SK-N-SH (cell line): Measurements from ENCODE around the gene ALX3. TPM values are rescaled to one million over a fixed set of nuclear protein-coding genes. Genes with fewer than 3 reads are reported as not detected.

Experiments
- CTCF ChIA-PET: fragments of 300-600, 350-600 bp; formaldehyde crosslinking; extraction: SDS; loops from one replicate; lab custom pipeline; 2021; lab: Yijun Ruan, JAX
- POLR2A ChIA-PET: fragments of 350-600 bp; sonication (Branson Sonifier 250); formaldehyde crosslinking; extraction: SDS; loops from one replicate; lab custom pipeline; 2020; ENCODE audit warnings: antibody characterized with exemption, inconsistent platforms; lab: Yijun Ruan, JAX
- DNase-seq: peaks from one replicate; pipeline ENCODE4 v3.0.0; 2012
- H2AFZ ChIP-seq: fragments of 200-600 bp; sonication (generic); 2 replicates; pipeline ENCODE4 v1.8.1; 2016; ENCODE audit warnings: antibody characterized with exemption, mild to moderate bottlenecking, low read depth
- H3F3A ChIP-seq: fragments of 200-600 bp; sonication (generic); replicated peaks from 2 replicates; pipeline ENCODE3; 2016; ENCODE audit warnings: antibody characterized with exemption, mild to moderate bottlenecking; ENCODE audit not compliant: insufficient read depth
- H3K27ac ChIP-seq, 2 experiments: fragments of 200-500 bp in 1 of 2; fragments of 200-600 bp in 1 of 2; sonication (Bioruptor generic) in 1 of 2; sonication (generic), shearing (Covaris generic) in 1 of 2; 2 replicates each; pipeline versions ENCODE4 v1.5.1 to v1.6.1; 2014 to 2016; ENCODE audit warnings: low read depth in 2 of 2, inconsistent platforms in 1 of 2, low read length in 1 of 2, mild to moderate bottlenecking in 1 of 2, mixed read lengths in 1 of 2
- H3K27me3 ChIP-seq: fragments of 200-600 bp; sonication (generic), shearing (Covaris generic); 2 replicates; pipeline ENCODE4 v1.6.1; 2016; ENCODE audit warnings: mixed run types; ENCODE audit not compliant: insufficient read depth
- H3K36me3 ChIP-seq, 2 experiments: fragments of 200-500 bp in 1 of 2; fragments of 200-600 bp in 1 of 2; sonication (Bioruptor generic) in 1 of 2; sonication (generic) in 1 of 2; replicated peaks in 1 of 2; 2 replicates each; pipeline versions ENCODE3 to v1.5.1; 2014 to 2016; ENCODE audit warnings: low read length in 1 of 2, mild to moderate bottlenecking in 1 of 2; ENCODE audit not compliant: insufficient read depth in 2 of 2, control insufficient read depth in 1 of 2
- H3K4me1 ChIP-seq, 2 experiments: fragments of 200-500 bp in 1 of 2; fragments of 200-600 bp in 1 of 2; sonication (Bioruptor generic) in 1 of 2; sonication (generic), shearing (Covaris generic) in 1 of 2; 2 replicates each; pipeline versions ENCODE4 v1.5.1 to v1.6.1; 2014 to 2016; ENCODE audit warnings: low read depth in 1 of 2, low read length in 1 of 2, mixed run types in 1 of 2; ENCODE audit not compliant: insufficient read depth in 2 of 2, control insufficient read depth in 1 of 2
- H3K4me2 ChIP-seq: fragments of 200-600 bp; sonication (generic), shearing (Covaris generic); 2 replicates; pipeline ENCODE4 v1.6.1; 2017; ENCODE audit warnings: mixed run types
- H3K4me3 ChIP-seq, 2 experiments: fragments of 200-500 bp in 1 of 2; fragments of 200-600 bp in 1 of 2; sonication (Bioruptor generic) in 1 of 2; sonication (generic), shearing (Covaris generic) in 1 of 2; 2 replicates each; pipeline versions ENCODE4 v1.5.1 to v1.8.1; 2014 to 2016; ENCODE audit warnings: low read depth in 2 of 2, inconsistent platforms in 1 of 2, low read length in 1 of 2, mild to moderate bottlenecking in 1 of 2, mixed read lengths in 1 of 2, moderate library complexity in 1 of 2
- H3K79me2 ChIP-seq: fragments of 200-600 bp; sonication (generic); 2 replicates; pipeline ENCODE4 v1.8.1; 2017; ENCODE audit warnings: mild to moderate bottlenecking; ENCODE audit not compliant: insufficient read depth
- H3K9ac ChIP-seq: fragments of 200-600 bp; sonication (generic); 2 replicates; pipeline ENCODE4 v1.6.1; 2017; ENCODE audit warnings: mixed run types
- H3K9me2 ChIP-seq: fragments of 200-600 bp; sonication (generic); 2 replicates; pipeline ENCODE4 v1.6.1; 2017; ENCODE audit warnings: mixed run types
- H3K9me3 ChIP-seq: fragments of 200-600 bp; sonication (generic); 2 replicates; pipeline ENCODE4 v1.6.1; 2017; ENCODE audit warnings: mixed run types, mild to moderate bottlenecking, moderate library complexity
- H4K20me1 ChIP-seq: fragments of 200-600 bp; sonication (generic); 2 replicates; pipeline ENCODE4 v1.6.1; 2017; ENCODE audit warnings: mild to moderate bottlenecking, mixed run types; ENCODE audit not compliant: insufficient read depth
- CHD2 ChIP-seq: fragments of 150-350 bp; IDR thresholded peaks from 2 replicates; pipeline ENCODE4 v1.6.1; 2018; ENCODE audit warnings: low read length; ENCODE audit not compliant: partially characterized antibody
- CTCF ChIP-seq: fragments of 200-600 bp; sonication (generic); IDR thresholded peaks from 2 replicates; pipeline ENCODE4 v1.6.1; 2017; ENCODE audit warnings: antibody characterized with exemption, mild to moderate bottlenecking, moderate library complexity
- ELF1 ChIP-seq: IDR thresholded peaks from 2 replicates; pipeline ENCODE4 v1.4.0; 2012
- EZH2phosphoT487 ChIP-seq: fragments of 200-600 bp; sonication (generic); IDR thresholded peaks from 2 replicates; pipeline ENCODE4 v1.6.1; 2017; ENCODE audit warnings: low read depth, mixed run types, mild to moderate bottlenecking, antibody characterized with exemption, moderate library complexity, borderline replicate concordance
- GABPA ChIP-seq: IDR thresholded peaks from 2 replicates; pipeline ENCODE4 v1.4.0; 2012; ENCODE audit warnings: low read depth, mild to moderate bottlenecking
- GATA2 ChIP-seq: sonication (generic); formaldehyde crosslinking; IDR thresholded peaks from 2 replicates; pipeline ENCODE4 v1.5.0; 2020; ENCODE audit warnings: mild to moderate bottlenecking, missing genetic modification reagents
- IRF3 ChIP-seq: fragments of 150-350 bp; IDR thresholded peaks from 2 replicates; pipeline ENCODE4 v1.6.1; 2016; ENCODE audit warnings: mild to moderate bottlenecking, low read depth, low read length
- MXI1 ChIP-seq: IDR thresholded peaks from 2 replicates; pipeline ENCODE4 v1.6.1; 2012; ENCODE audit warnings: mild to moderate bottlenecking, low read depth, low read length, improper control_type of control experiment
- NFIC ChIP-seq: IDR thresholded peaks from 2 replicates; pipeline ENCODE4 v1.4.0; 2012; ENCODE audit warnings: borderline replicate concordance
- NRF1 ChIP-seq: IDR thresholded peaks from 2 replicates; pipeline ENCODE4 v1.6.1; 2012; ENCODE audit warnings: low read depth, mild to moderate bottlenecking, low read length
- PBX3 ChIP-seq: IDR thresholded peaks from 2 replicates; pipeline ENCODE4; 2012
- POLR2AphosphoS5 ChIP-seq: IDR thresholded peaks from 2 replicates; pipeline ENCODE4 v1.6.1; 2012; ENCODE audit warnings: low read depth, low read length
- RAD21 ChIP-seq: IDR thresholded peaks from 2 replicates; pipeline ENCODE4 v1.6.1; 2012; ENCODE audit warnings: mild to moderate bottlenecking, low read length
- RCOR1 ChIP-seq: fragments of 150-350 bp; IDR thresholded peaks from 2 replicates; pipeline ENCODE4 v1.6.1; 2017; ENCODE audit warnings: antibody characterized with exemption, low read length
- SIN3A ChIP-seq: IDR thresholded peaks from 2 replicates; pipeline ENCODE4 v1.6.1; 2012; ENCODE audit warnings: low read depth, mild to moderate bottlenecking, low read length, moderate library complexity, borderline replicate concordance
- SMC3 ChIP-seq: IDR thresholded peaks from 2 replicates; pipeline ENCODE4 v1.6.1; 2012; ENCODE audit warnings: low read depth, low read length, improper control_type of control experiment
- USF1 ChIP-seq: IDR thresholded peaks from 2 replicates; pipeline ENCODE4 v1.4.0; 2012; ENCODE audit warnings: low read depth, borderline replicate concordance
- USF2 ChIP-seq: fragments of 150-350 bp; IDR thresholded peaks from 2 replicates; pipeline ENCODE4 v1.6.1; 2017; ENCODE audit warnings: antibody characterized with exemption, low read length, low read depth, borderline replicate concordance
- ZBTB33 ChIP-seq: IDR thresholded peaks from 2 replicates; pipeline ENCODE4 v1.4.0; 2012; ENCODE audit warnings: low read depth, borderline replicate concordance
- WGBS: methylation state at CpG from one replicate; pipeline ENCODE4 v1.1.6; 2017; ENCODE audit warnings: low lambda C conversion rate; 5-methylcytosine and 5-hydroxymethylcytosine counted together
- polyA plus RNA-seq, 3 experiments: library from polyadenylated mRNA; depleted of rRNA; stranded (reverse); fragments of >200 nt; gene quantifications; 2 replicates each; pipeline ENCODE4 v1.2.3, GENCODE V29; 2012

The ALX3 gene
- polyA plus RNA-seq, 1 of the 3 experiments (the other 2 are of a cell fraction), result not detected

GRCh38 chr1:110114784-110115183, 44.3 kb upstream of the ALX3 start:
- 77% methylated on average over 5 of the region's 5 CpGs for WGBS
- no peak overlapping the region for H3K4me3 ChIP-seq
- H4K20me1 ChIP-seq, result no peaks in the 10 kb centered on the region
- no peaks in the 10 kb centered on the region for H3K9me2 ChIP-seq
- no peak overlapping the region for H2AFZ ChIP-seq
- peaks cover 8% of the 10 kb centered on the region; the same call in 1 of the 2 replicates for H3K27me3 ChIP-seq
- H3F3A ChIP-seq, result no peaks in the 10 kb centered on the region
- H3K36me3 ChIP-seq, result no peaks in the 10 kb centered on the region
- CTCF ChIA-PET, result interaction anchor here (0.6 to 51.7 kb wide), 8 partner anchors 9 to 208 kb away, joined by 3 to 1768 read pairs (median 6); partner anchors contain the start of gene STRIP1
- H3K9me3 ChIP-seq, result no peaks in the 10 kb centered on the region
- TF ChIP-seq SMC3 (no peak), GATA2 (CRISPR knock-in tag) (no peak), NRF1 (no peak), PBX3 (no peak), SIN3A (no peak), GABPA (no peak), USF1 (no peak), MXI1 (no peak), CHD2 (no peak)
- TF ChIP-seq, all 33 proteins: peak for 0
- Histone ChIP-seq H3K4me2 (no peak overlapping the region), H3K27ac (no peak overlapping the region), H3K79me2 (no peaks in the 10 kb centered on the region), H3K9ac (no peak overlapping the region), H3K4me1 (peaks cover 0 to 31% of the 10 kb centered on the region in 2 experiments; a peak in 1 of 4 replicates)
- DNase-seq, result no peak
- POLR2A ChIA-PET, result interaction anchor here (1.2 kb wide), 1 partner anchor 57 kb away, joined by 3 read pairs; no protein-coding TSS in a partner anchor

- Histone ChIP-seq H3K36me3 (no peaks in the 10 kb centered on the region), H4K20me1 (no peaks in the 10 kb centered on the region), H2AFZ (no peak overlapping the region), H3K4me3 (no peak overlapping the region), H3K27me3 (peaks cover 8% of the 10 kb centered on the region; the same call in 1 of the 2 replicates), H3K27ac (no peak overlapping the region), H3K9me3 (no peaks in the 10 kb centered on the region), H3K4me1 (peaks cover 0 to 32% of the 10 kb centered on the region in 2 experiments; a peak in 1 of 4 replicates), H3K9ac (no peak overlapping the region), H3K79me2 (no peaks in the 10 kb centered on the region), H3K4me2 (no peak overlapping the region), H3K9me2 (no peaks in the 10 kb centered on the region), H3F3A (no peaks in the 10 kb centered on the region)
- WGBS, result 73% methylated on average over 4 of the region's 5 CpGs
- DNase-seq, result no peak
- ChIA-PET CTCF (interaction anchor here (0.6 to 51.7 kb wide), 7 partner anchors 8 to 207 kb away, joined by 3 to 1768 read pairs (median 3); partner anchors contain the start of gene STRIP1), POLR2A (interaction anchor here (1.1 to 1.2 kb wide), 2 partner anchors 27 to 56 kb away, joined by 3 read pairs; no protein-coding TSS in a partner anchor)
- TF ChIP-seq NFIC (no peak), ZBTB33 (no peak), RAD21 (no peak), SMC3 (no peak), RCOR1 (no peak), USF2 (no peak), IRF3 (no peak), NRF1 (no peak), ELF1 (no peak), GATA2 (CRISPR knock-in tag) (no peak), CHD2 (no peak), CTCF (no peak), POLR2AphosphoS5 (no peak), EZH2phosphoT487 (no peak)
Measured at GRCh38 chr1:110114173-110114572, 43.7 kb upstream of the ALX3 start.
